CD4-positive, alpha-beta T cell treated with Interleukin-21 for 1 hour (primary cell): Measurements from ENCODE around the gene MAGI3.

Experiments
- DNase-seq: peaks from one replicate; pipeline ENCODE4 v3.0.0-alpha.2; 2020

MAGI3 gene

GRCh38 chr1:113389953-113390834 lies at the start of gene MAGI3:
Gene MAGI3, plus strand, starts transcription at chr1:113390515. Its CDS starts 519 bp downstream, at chr1:113391034.
- DNase-seq, result peak; percentile 95

GRCh38 chr1:113353580-113353979 lies 36.7 kb upstream of the MAGI3 start:
- DNase-seq, result no peak

GRCh38 chr1:113363935-113364334 lies 26.4 kb upstream of the MAGI3 start:
- no peak for DNase-seq

- no peak for DNase-seq
Observed at GRCh38 chr1:113369040-113369439, 21.3 kb upstream of the MAGI3 start.

GRCh38 chr1:113369699-113370098 lies 20.6 kb upstream of the MAGI3 start:
- DNase-seq, result no peak

- no peak for DNase-seq
Observed at GRCh38 chr1:113370868-113371267, 19.4 kb upstream of the MAGI3 start.

- no peak for DNase-seq
Observed at GRCh38 chr1:113372546-113372945, 17.8 kb upstream of the MAGI3 start.

GRCh38 chr1:113373644-113374043 lies 16.7 kb upstream of the MAGI3 start:
- no peak for DNase-seq

GRCh38 chr1:113375878-113376277 lies 14.4 kb upstream of the MAGI3 start:
- DNase-seq, result no peak

GRCh38 chr1:113380075-113380474 lies 10.2 kb upstream of the MAGI3 start:
- DNase-seq, result no peak

- no peak for DNase-seq
Observed at GRCh38 chr1:113388017-113388620, 2.2 kb upstream of the MAGI3 start.

GRCh38 chr1:113388621-113389358 lies 1.5 kb upstream of the MAGI3 start:
- DNase-seq, result peak; percentile 4

- no peak for DNase-seq
Observed at GRCh38 chr1:113389359-113389952, 859 bp upstream of the MAGI3 start.

- DNase-seq, result peak; percentile 42
Observed at GRCh38 chr1:113390871-113391648, 745 bp downstream of the MAGI3 start.

GRCh38 chr1:113391649-113392271 lies 1.4 kb downstream of the MAGI3 start:
- DNase-seq, result peak; percentile 17

GRCh38 chr1:113392541-113393128 lies 2.3 kb downstream of the MAGI3 start:
- no peak for DNase-seq

GRCh38 chr1:113394043-113394862 lies 3.9 kb downstream of the MAGI3 start:
- DNase-seq, result no peak

- DNase-seq, result no peak
Observed at GRCh38 chr1:113394863-113395259, 4.5 kb downstream of the MAGI3 start.

- DNase-seq, result no peak
Observed at GRCh38 chr1:113396102-113396501, 5.8 kb downstream of the MAGI3 start.

- DNase-seq, result no peak
Observed at GRCh38 chr1:113396585-113396984, 6.3 kb downstream of the MAGI3 start.
